HG02588 (cell line): ENCODE results near the gene SOX5.
"Not testable (repeated sequence)": the region's sequence is repeated elsewhere in the genome, so short reads cannot be mapped to it uniquely, and the experiment has no call there.

Source experiments
- ATAC-seq: cut with Tn5 transposase; IDR thresholded peaks from one replicate; pipeline ENCODE4 v1.9.1; 2021; ENCODE audit warnings: mild to moderate bottlenecking, moderate library complexity; ENCODE audit not compliant: unreplicated experiment

SOX5 gene

DNA sequence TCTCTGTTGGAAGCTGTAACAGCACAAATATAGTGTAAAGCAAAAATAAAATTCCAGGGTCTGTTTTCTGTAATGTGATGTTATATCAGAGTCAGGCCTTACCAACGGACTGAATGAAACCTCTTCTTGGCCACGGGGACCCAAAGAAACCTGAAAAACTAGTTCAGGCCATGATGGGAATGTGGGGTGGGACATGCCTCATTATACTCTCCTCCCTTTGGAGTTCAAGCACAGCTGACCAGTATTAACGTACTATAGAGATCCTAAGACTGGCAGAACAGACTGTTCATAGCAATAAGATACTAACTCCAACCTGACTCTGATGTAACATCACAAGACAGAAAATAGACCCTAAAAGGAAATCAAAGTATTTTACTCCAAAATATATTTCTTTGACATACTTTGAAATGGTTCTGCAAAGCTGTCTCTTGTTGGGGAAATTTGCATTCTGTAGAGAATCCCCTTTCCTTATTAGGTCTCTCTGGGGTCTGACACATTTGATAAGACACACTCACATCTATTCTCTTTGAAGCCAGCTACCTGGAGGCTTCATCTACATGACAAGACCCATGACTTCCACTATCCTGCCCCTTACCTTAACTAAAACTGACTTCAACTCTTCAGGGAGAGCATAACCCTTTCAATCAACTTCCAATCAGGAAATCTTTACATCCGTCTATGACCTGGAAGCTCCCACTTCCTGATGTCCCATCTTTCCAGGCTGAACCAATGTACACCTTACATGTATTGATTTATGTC, 444.6 kb downstream of the SOX5 start:
- ATAC-seq, result no peak

- no peak for ATAC-seq
Observed at GRCh38 chr12:23504043-23504442, 445.4 kb downstream of the SOX5 start.

GRCh38 chr12:23503544-23503943, 445.9 kb downstream of the SOX5 start:
- no peak for ATAC-seq

DNA sequence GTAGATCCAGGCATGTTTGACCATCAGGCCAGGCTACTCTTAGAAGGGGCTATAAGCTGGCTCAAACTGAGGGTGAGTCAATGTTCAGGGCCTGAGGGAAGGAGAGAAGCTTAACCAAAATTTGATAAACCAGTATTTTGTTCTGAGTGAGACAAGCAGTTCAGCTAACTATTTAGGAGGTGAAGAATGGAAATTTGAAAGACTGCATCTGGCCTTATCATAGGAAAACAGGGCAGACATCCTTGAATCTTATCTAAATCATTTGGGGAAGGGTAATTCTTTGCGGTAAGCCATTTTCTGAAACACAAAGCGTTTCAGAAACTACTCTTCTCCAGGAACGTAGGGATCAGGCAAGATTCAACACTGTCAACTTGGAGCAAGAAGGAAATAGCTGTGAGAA, 447.2 kb downstream of the SOX5 start:
- ATAC-seq, result no peak

DNA sequence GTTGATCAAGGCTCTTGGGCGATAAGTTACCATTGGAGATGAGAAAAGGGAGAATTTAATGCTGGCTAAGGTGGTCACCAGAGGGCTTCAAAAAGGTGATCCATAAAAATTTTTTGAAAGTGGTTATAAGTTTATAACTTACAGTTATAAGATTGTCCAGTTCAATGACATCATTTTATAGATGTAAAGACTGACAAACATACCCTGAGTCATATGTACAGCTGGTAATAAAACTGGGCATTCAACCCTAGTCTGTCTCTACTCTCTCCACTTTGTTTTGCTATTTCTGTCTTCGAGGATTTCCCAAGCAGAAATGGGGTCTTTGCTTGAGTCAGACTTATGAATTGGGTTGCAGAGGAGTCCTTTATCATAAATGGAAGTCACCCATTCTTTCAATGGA, 454.0 kb downstream of the SOX5 start:
- no peak for ATAC-seq

GRCh38 chr12:23493672-23494071, 455.8 kb downstream of the SOX5 start:
- no peak for ATAC-seq

- ATAC-seq, result not testable (repeated sequence)
Observed at GRCh38 chr12:23491029-23491428, 458.4 kb downstream of the SOX5 start.

DNA sequence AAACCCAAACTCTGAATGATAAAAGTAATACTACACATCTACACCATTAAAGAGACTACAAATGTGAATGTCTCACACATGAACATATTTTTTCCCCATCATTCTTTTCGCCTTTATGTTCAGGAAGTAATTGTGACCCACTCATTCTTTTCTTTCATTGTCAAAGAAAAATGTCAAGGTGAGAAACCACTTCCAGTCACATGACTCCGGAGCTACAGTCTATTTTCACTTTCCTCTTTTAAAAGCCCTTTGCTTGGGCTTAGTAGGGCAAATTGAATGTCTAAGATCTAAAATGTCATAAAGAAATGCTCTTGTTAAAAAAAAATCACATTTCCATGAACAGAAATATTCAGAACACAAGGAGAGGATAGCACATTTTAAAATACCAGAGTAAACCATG, 461.3 kb downstream of the SOX5 start:
- ATAC-seq, result no peak

DNA sequence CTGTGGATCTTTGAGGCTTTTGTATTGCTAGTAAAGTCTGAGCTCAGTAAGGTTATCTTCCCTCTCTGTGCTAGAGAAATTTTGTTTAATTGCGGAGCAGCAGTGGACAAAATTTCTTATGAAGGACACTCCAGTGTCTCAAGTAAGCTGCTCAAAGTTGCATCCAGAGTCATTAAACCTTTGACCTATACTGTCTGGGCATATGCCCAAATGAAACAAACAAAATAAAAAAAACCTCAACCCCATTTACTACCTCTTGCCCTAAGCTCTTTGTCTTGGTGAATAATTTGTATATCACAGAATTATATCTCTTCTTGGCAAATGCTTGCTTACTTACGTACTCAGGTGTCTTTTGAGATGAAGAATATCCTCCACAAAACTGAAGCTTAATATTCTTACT, 465.2 kb downstream of the SOX5 start:
- ATAC-seq, result no peak

DNA sequence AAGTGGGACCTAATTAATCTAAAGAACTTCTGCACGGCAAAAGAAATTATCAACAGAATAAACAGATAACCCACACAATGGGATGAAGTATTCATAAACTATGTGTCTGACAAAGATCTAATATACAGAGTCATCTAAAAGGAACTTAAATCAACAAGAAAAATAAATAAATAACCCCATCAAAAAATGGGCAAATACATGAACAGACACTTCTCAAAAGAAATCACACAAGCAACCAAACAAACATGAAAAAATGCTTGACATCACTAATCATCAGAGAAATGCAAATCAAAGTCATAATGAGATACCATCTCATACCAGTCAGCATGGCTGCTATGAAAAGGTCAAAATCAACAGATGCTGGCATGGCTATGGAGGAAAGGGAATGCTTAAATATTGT, 466.9 kb downstream of the SOX5 start:
- ATAC-seq, result no peak
